ENCODE data around the gene ZNF638.

DNA sequence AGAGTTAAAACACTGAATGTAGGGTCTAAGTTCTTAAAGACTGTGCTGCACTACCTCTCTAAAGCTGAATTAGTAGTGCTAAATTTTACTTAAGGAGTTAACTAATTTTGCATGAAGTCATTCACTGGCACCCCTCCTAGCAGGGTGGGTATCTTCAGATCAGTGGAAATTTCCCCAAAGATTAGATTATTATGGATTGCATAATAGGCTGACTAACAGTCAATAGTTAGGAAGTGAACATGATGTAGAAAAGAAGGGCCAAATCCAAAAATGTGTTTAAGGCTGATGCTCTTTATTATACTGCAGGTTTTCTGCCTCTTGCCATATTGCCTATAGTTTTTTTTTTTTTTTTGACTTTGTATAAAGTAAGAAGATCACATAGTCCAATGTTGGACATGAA is 5.2 kb downstream of the ZNF638 start:
- TF ChIP-seq, protein P1, sequence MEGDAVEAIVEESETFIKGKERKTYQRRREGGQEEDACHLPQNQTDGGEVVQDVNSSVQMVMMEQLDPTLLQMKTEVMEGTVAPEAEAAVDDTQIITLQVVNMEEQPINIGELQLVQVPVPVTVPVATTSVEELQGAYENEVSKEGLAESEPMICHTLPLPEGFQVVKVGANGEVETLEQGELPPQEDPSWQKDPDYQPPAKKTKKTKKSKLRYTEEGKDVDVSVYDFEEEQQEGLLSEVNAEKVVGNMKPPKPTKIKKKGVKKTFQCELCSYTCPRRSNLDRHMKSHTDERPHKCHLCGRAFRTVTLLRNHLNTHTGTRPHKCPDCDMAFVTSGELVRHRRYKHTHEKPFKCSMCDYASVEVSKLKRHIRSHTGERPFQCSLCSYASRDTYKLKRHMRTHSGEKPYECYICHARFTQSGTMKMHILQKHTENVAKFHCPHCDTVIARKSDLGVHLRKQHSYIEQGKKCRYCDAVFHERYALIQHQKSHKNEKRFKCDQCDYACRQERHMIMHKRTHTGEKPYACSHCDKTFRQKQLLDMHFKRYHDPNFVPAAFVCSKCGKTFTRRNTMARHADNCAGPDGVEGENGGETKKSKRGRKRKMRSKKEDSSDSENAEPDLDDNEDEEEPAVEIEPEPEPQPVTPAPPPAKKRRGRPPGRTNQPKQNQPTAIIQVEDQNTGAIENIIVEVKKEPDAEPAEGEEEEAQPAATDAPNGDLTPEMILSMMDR (conservative IDR thresholded peaks at IDR 0.05 in 1 of 2, IDR thresholded peaks at IDR 0.05 in 1 of 2; ENCODE audit: extremely low read depth in 1 of 2, insufficient read depth in 1 of 2, low read depth in 1 of 2, low read length in 2 of 2), result no peak
- TF ChIP-seq EZH2 (IDR thresholded peaks at IDR 0.05; ENCODE audit: borderline replicate concordance, low read length), result no peak

Data from mammary epithelial cell (primary cell).